Mesenchymal stem cell (in vitro differentiated cells and primary cell): Measurements from ENCODE around the gene RPUSD3.
"Not testable (repeated sequence)": the region's sequence is repeated elsewhere in the genome, so short reads cannot be mapped to it uniquely, and the experiment has no call there.

Experiments used
- DNase-seq: peaks from one replicate; pipeline ENCODE4 v3.0.0-alpha.2; 2013
- H2AFZ ChIP-seq: one replicate; pipeline ENCODE4 v1.6.1; 2013; ENCODE audit warnings: low read depth, mild to moderate bottlenecking, control low read depth, inconsistent platforms, low read length, moderate library complexity
- H2AK5ac ChIP-seq: 2 replicates; pipeline ENCODE4 v1.6.1; 2013; ENCODE audit warnings: low read length, moderate library complexity, mild to moderate bottlenecking, inconsistent platforms; ENCODE audit not compliant: severe bottlenecking
- H2BK120ac ChIP-seq: one replicate; pipeline ENCODE4 v1.6.1; 2013; ENCODE audit warnings: low read depth, mild to moderate bottlenecking, inconsistent platforms, low read length, moderate library complexity
- H2BK12ac ChIP-seq, 2 experiments: one replicate each; pipeline ENCODE4 v1.6.1; 2013; ENCODE audit warnings: inconsistent platforms in 2 of 2, low read length in 2 of 2, mild to moderate bottlenecking in 2 of 2, moderate library complexity in 2 of 2, control low read depth in 1 of 2
- H2BK15ac ChIP-seq: one replicate; pipeline ENCODE4 v1.6.1; 2013; ENCODE audit warnings: mild to moderate bottlenecking, low read depth, inconsistent platforms; ENCODE audit not compliant: poor library complexity, severe bottlenecking
- H2BK5ac ChIP-seq: 2 replicates; pipeline ENCODE4 v1.6.1; 2013; ENCODE audit warnings: low read depth, mild to moderate bottlenecking, low read length, control low read depth, inconsistent platforms; ENCODE audit not compliant: poor library complexity, severe bottlenecking
- H3K14ac ChIP-seq, 2 experiments: one replicate each; pipeline ENCODE4 v1.6.1; 2013; ENCODE audit warnings: inconsistent platforms in 2 of 2, low read length in 2 of 2, control low read depth in 1 of 2, mild to moderate bottlenecking in 1 of 2, moderate library complexity in 1 of 2
- H3K18ac ChIP-seq, 2 experiments: one replicate each; pipeline ENCODE4 v1.6.1; 2013; ENCODE audit warnings: inconsistent platforms in 2 of 2, low read length in 2 of 2, control low read depth in 1 of 2, low read depth in 1 of 2, mild to moderate bottlenecking in 1 of 2
- H3K23ac ChIP-seq, 2 experiments: one replicate each; pipeline ENCODE4 v1.6.1; 2013; ENCODE audit warnings: inconsistent platforms in 2 of 2, low read length in 2 of 2, mild to moderate bottlenecking in 2 of 2, moderate library complexity in 2 of 2, control low read depth in 1 of 2
- H3K27ac ChIP-seq: 2 replicates; pipeline ENCODE4 v1.5.1; 2013; ENCODE audit warnings: mild to moderate bottlenecking, moderate library complexity, low read length, control low read depth, inconsistent platforms; ENCODE audit not compliant: poor library complexity, severe bottlenecking
- H3K27me3 ChIP-seq, 2 experiments: 2 replicates each; pipeline versions ENCODE4 v1.6.1 to v1.7.0; 2013; ENCODE audit warnings: low read length in 2 of 2, mild to moderate bottlenecking in 2 of 2, moderate library complexity in 2 of 2, control low read depth in 1 of 2, inconsistent platforms in 1 of 2; ENCODE audit not compliant: control insufficient read depth in 1 of 2, insufficient read depth in 1 of 2
- H3K36me3 ChIP-seq, 2 experiments: 2 replicates each; pipeline versions ENCODE4 v1.6.1 to v1.7.0; 2013; ENCODE audit warnings: low read length in 2 of 2, control low read depth in 1 of 2, inconsistent platforms in 1 of 2, low read depth in 1 of 2, mild to moderate bottlenecking in 1 of 2; ENCODE audit not compliant: insufficient read depth in 2 of 2, control insufficient read depth in 1 of 2
- H3K4ac ChIP-seq, 2 experiments: one replicate each; pipeline ENCODE4 v1.6.1; 2013; ENCODE audit warnings: inconsistent platforms in 2 of 2, low read length in 2 of 2, mild to moderate bottlenecking in 2 of 2, moderate library complexity in 2 of 2, control low read depth in 1 of 2, low read depth in 1 of 2
- H3K4me1 ChIP-seq: 2 replicates; pipeline ENCODE4 v1.6.1; 2013; ENCODE audit warnings: low read depth, low read length, control low read depth; ENCODE audit not compliant: control insufficient read depth, insufficient read depth
- H3K4me2 ChIP-seq: 2 replicates; pipeline ENCODE4 v1.6.1; 2013; ENCODE audit warnings: low read length, mild to moderate bottlenecking, inconsistent platforms; ENCODE audit not compliant: poor library complexity, severe bottlenecking
- H3K4me3 ChIP-seq, 2 experiments: 2 replicates each; pipeline versions ENCODE4 v1.5.1 to v1.7.0; 2013; ENCODE audit warnings: low read length in 2 of 2, mild to moderate bottlenecking in 2 of 2, control low read depth in 1 of 2, low read depth in 1 of 2; ENCODE audit not compliant: insufficient read depth in 1 of 2
- H3K79me1 ChIP-seq: replicated peaks from 2 replicates; pipeline ENCODE4 v1.6.1; 2013; ENCODE audit warnings: mild to moderate bottlenecking, control low read depth, low read length, inconsistent platforms; ENCODE audit not compliant: poor library complexity, severe bottlenecking
- H3K9ac ChIP-seq: 2 replicates; pipeline ENCODE4 v1.7.0; 2013; ENCODE audit warnings: mild to moderate bottlenecking, low read length, moderate library complexity
- H3K9me3 ChIP-seq: 2 replicates; pipeline ENCODE4 v1.7.0; 2013; ENCODE audit warnings: mild to moderate bottlenecking, low read length; ENCODE audit not compliant: control insufficient read depth
- H4K8ac ChIP-seq: one replicate; pipeline ENCODE4 v1.6.1; 2013; ENCODE audit warnings: inconsistent platforms, mild to moderate bottlenecking, low read length, moderate library complexity
- H4K91ac ChIP-seq: one replicate; pipeline ENCODE4 v1.6.1; 2013; ENCODE audit warnings: mild to moderate bottlenecking, low read length, inconsistent platforms
- WGBS: methylation state at CpG from one replicate; pipeline ENCODE4 v1.1.7; 2013; ENCODE audit warnings: mixed read lengths; 5-methylcytosine and 5-hydroxymethylcytosine counted together

RPUSD3 gene

DNA sequence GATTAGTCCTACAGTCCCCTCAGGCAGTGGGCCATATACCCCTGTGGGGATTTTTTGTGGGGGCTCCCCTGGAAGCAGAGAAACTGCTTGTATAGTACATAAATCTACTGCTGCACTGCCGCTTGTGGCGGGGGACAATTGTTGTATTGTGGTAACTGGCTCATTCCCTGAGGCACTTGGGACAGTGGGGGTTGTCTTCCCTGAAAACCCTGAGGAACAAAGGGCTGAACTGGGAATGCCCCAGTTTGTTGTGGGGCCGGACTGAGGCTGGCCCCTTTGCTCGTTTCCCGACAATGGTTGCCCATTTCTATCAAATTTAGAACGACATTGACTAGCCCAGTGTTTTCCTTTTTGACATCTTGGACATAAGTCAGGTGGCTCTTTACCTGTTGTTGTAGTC, 7.6 kb upstream of the RPUSD3 start:
- not testable (repeated sequence) for H4K91ac ChIP-seq, H3K4me3 ChIP-seq, H2BK120ac ChIP-seq, H3K23ac ChIP-seq, H3K4me1 ChIP-seq, H3K79me1 ChIP-seq, H3K36me3 ChIP-seq, H2AK5ac ChIP-seq, H3K9me3 ChIP-seq, H3K9ac ChIP-seq, H3K18ac ChIP-seq, H3K27me3 ChIP-seq, DNase-seq, H2BK12ac ChIP-seq, H2AFZ ChIP-seq, H3K27ac ChIP-seq, H4K8ac ChIP-seq, H3K14ac ChIP-seq, H2BK15ac ChIP-seq, H3K4ac ChIP-seq, H3K4me2 ChIP-seq, H2BK5ac ChIP-seq
- WGBS, result 97% methylated on average over 6 of the region's 6 CpGs

DNA sequence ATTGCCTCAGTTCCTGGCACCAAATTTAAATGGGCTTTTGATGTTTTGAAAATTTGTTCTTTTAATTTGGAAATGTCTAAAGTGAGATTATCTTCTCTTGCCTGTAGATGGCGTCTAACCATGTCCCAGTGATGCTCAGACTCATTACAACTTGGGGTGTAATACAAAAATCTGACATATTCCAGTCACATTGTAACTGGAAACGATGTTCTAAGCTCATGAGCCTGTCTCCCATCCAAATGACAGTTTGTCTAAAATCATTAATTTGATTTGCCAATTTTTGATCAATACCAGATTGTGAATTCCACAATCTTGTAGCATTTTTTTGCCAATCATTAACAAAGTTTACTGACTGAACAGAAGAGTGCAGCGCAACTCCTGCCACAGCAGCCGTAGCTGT, 5.1 kb upstream of the RPUSD3 start:
- WGBS, result 55% methylated on average over 4 of the region's 4 CpGs
- not testable (repeated sequence) for H3K4me3 ChIP-seq, H3K14ac ChIP-seq, H3K18ac ChIP-seq, H3K4me1 ChIP-seq, H2AFZ ChIP-seq, H2AK5ac ChIP-seq, H3K79me1 ChIP-seq, H4K8ac ChIP-seq, H3K9ac ChIP-seq, H3K9me3 ChIP-seq, H3K23ac ChIP-seq, H3K27ac ChIP-seq, H2BK12ac ChIP-seq, H3K4me2 ChIP-seq, H3K36me3 ChIP-seq, H3K4ac ChIP-seq, H2BK120ac ChIP-seq, H2BK5ac ChIP-seq, H2BK15ac ChIP-seq, H3K27me3 ChIP-seq, H4K91ac ChIP-seq
- peak; percentile 36 for DNase-seq

DNA sequence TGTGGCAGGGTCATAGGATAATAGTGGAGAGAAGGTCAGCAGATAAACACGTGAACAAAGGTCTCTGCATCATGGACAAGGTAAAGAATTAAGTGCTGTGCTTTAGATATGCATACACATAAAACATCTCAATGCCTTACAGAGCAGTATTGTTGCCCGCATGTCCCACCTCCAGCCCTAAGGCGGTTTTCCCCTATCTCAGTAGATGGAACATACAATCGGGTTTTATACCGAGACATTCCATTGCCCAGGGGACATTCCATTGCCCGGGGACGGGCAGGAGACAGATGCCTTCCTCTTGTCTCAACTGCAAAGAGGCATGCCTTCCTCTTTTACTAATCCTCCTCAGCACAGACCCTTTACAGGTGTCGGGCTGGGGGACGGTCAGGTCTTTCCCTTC, 4.1 kb upstream of the RPUSD3 start:
- not testable (repeated sequence) for H3K9ac ChIP-seq, H4K91ac ChIP-seq, H2AK5ac ChIP-seq, H3K36me3 ChIP-seq, H3K14ac ChIP-seq, H2AFZ ChIP-seq, DNase-seq, H3K79me1 ChIP-seq, H3K4me1 ChIP-seq, H3K27ac ChIP-seq, H3K4me3 ChIP-seq, H3K9me3 ChIP-seq, H3K18ac ChIP-seq, H2BK15ac ChIP-seq, H2BK120ac ChIP-seq, H4K8ac ChIP-seq, H2BK5ac ChIP-seq, H3K4me2 ChIP-seq, H3K23ac ChIP-seq, H3K4ac ChIP-seq, H2BK12ac ChIP-seq, H3K27me3 ChIP-seq
- whole genome bisulfite sequencing, result 58% methylated on average over 6 of the region's 9 CpGs

DNA sequence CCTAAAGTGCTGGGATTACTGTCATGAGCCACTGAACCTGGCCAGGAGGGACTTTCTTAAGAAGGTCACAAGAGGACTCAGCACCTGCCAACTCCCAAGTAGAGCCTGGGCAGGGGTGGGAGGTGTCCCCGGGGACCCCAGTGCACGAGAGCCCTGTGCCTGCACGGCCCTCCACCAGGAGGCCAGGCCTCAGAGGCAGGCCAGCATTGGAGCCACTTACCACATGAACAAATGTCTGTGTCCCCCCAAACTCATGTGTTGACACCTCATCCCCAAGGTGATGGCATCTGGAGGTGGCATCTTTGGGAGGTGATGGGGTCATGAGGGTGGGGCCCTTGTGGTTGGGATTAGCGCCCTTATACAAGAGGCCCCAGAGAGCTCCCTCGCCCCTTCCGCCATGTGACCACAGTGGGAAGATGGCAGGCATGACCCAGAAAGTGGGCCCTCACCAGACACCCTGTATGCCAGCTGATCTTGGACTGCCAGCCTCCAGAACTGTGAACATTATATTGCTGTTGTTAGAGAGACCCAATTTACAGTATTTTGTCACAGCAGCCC, 3.2 kb upstream of the RPUSD3 start:
- 95% methylated on average over 6 of the region's 6 CpGs for WGBS

More for the DNA sequence above, 3.2 kb upstream of the RPUSD3 start:
- Histone ChIP-seq H2BK12ac (no peak overlapping the region), H3K18ac (no peak overlapping the region), H2AFZ (no peak overlapping the region), H3K36me3 (peaks cover 1 to 5% of the 10 kb centered on the region in 2 experiments), H3K27ac (no peak overlapping the region), H3K4me3 (no peak overlapping the region), H3K23ac (no peak overlapping the region), H3K79me1 (peaks cover 8% of the 10 kb centered on the region), H3K4me2 (no peak overlapping the region), H3K4ac (no peak overlapping the region), H2BK15ac (no peak overlapping the region), H3K27me3 (no peaks in the 10 kb centered on the region), H2BK5ac (no peak overlapping the region), H3K9me3 (no peaks in the 10 kb centered on the region), H2BK120ac (no peak overlapping the region), H3K4me1 (peaks cover 7% of the 10 kb centered on the region), H2AK5ac (no peak overlapping the region), H3K9ac (no peak overlapping the region), H4K8ac (no peak overlapping the region), H3K14ac (no peak overlapping the region), H4K91ac (no peak overlapping the region)
- DNase-seq, result no peak
